Measurements from ENCODE around the gene DNAJC3. TPM values are rescaled to one million over a fixed set of nuclear protein-coding genes. Genes with fewer than 3 reads are reported as not detected.

Gene DNAJC3
- total and polyA plus RNA-seq, 9 of the 15 experiments (the other 6 are each of a cell fraction or from before 2014, with no cell fraction given): 7.8 to 21.8 (median 10.4) TPM

GRCh38 chr13:95676762-95677563 lies at the start of gene DNAJC3 (continued):
- peak; percentile 73; the same call in 1 of the 2 replicates for TF ChIP-seq TFAP4 (CRISPR knock-in tag; IDR thresholded peaks at IDR 0.05; ENCODE audit: borderline replicate concordance)
- TF ChIP-seq CBX5 (IDR thresholded peaks at IDR 0.05; ENCODE audit: borderline replicate concordance, low read depth): no peak
- TF ChIP-seq PREB (CRISPR knock-in tag; IDR thresholded peaks at IDR 0.05): no peak
- peak; percentile 22; the same call in 1 of the 2 replicates for TF ChIP-seq ZBTB7A (IDR thresholded peaks at IDR 0.05; ENCODE audit: borderline replicate concordance, control insufficient read depth, low read depth, low read length)
- TF ChIP-seq KDM5B (IDR thresholded peaks at IDR 0.05; ENCODE audit: insufficient replicate concordance, low read depth, low read length): peak; percentile 78
- no peak for TF ChIP-seq ZNF699 (CRISPR knock-in tag; IDR thresholded peaks at IDR 0.05; ENCODE audit: insufficient replicate concordance)
- peak; percentile 17 for TF ChIP-seq PRPF4 (IDR thresholded peaks at IDR 0.05; ENCODE audit: insufficient read depth, low read depth, low read length, poor library complexity, severe bottlenecking)
- TF ChIP-seq SUPT5H (IDR thresholded peaks at IDR 0.05): peak; percentile 83
- 0 out of 2 replicates have a peak, but pooled peaks have one; percentile 18 for TF ChIP-seq MXI1 (IDR thresholded peaks at IDR 0.05; ENCODE audit: low read depth, low read length)
- no peak for TF ChIP-seq ARID1B (IDR thresholded peaks at IDR 0.05)
- no peak for TF ChIP-seq PTRF (tag; IDR thresholded peaks at IDR 0.05)
- TF ChIP-seq RB1 (IDR thresholded peaks at IDR 0.05; ENCODE audit: low read depth): 0 out of 2 replicates have a peak, but pooled peaks have one; percentile 28
- TF ChIP-seq USF2 (CRISPR knock-in tag; IDR thresholded peaks at IDR 0.05): 0 out of 2 replicates have a peak, but pooled peaks have one; percentile 33
- no peak for TF ChIP-seq TAL1 (IDR thresholded peaks at IDR 0.05)
- TF ChIP-seq DACH1 (IDR thresholded peaks at IDR 0.05; ENCODE audit: partially characterized antibody): no peak
- TF ChIP-seq PRDM10 (IDR thresholded peaks at IDR 0.05; ENCODE audit: partially characterized antibody): no peak
- no peak for TF ChIP-seq BCOR (IDR thresholded peaks at IDR 0.05)
- no peak for TF ChIP-seq PHB (CRISPR knock-in tag; IDR thresholded peaks at IDR 0.05)
- 0 out of 2 replicates have a peak, but pooled peaks have one; percentile 23 for TF ChIP-seq TAF7 (tag; IDR thresholded peaks at IDR 0.05)
- peak; percentile 31 for TF ChIP-seq HMGN3 (IDR thresholded peaks at IDR 0.05; ENCODE audit: borderline replicate concordance, extremely low read depth, insufficient read length, low read depth, low read length)
- TF ChIP-seq DPF2 (IDR thresholded peaks at IDR 0.05): no peak
- no peak for TF ChIP-seq PRMT5 (CRISPR knock-in tag; IDR thresholded peaks at IDR 0.05)
- TF ChIP-seq STAT5A (IDR thresholded peaks at IDR 0.05; ENCODE audit: borderline replicate concordance, low read length): no peak

All from K562 (cell line).